PC-9 (cell line): ENCODE data around the gene SOCS2. TPM values are rescaled to one million over a fixed set of nuclear protein-coding genes. Genes with fewer than 3 reads are reported as not detected.

Source experiments
- BruUV-seq: library from RNA; stranded (reverse); fragments of 400-500 nt; replicated peaks from 2 replicates; lab custom pipeline; 2021; lab: Mats Ljungman, UMichigan
- CTCF ChIA-PET: fragments of 300-600 bp; sonication (Branson Sonifier 250); formaldehyde crosslinking; loops from one replicate; lab custom pipeline; 2022; ENCODE audit warnings: antibody characterized with exemption; lab: Charles Lee
- POLR2A ChIA-PET: fragments of 300-600 bp; sonication (Branson Sonifier 250); formaldehyde crosslinking; loops from one replicate; lab custom pipeline; 2022; ENCODE audit warnings: antibody characterized with exemption; ENCODE audit not compliant: unreplicated experiment; lab: Charles Lee
- DNase-seq, 2 experiments: peaks; one replicate each; pipeline versions ENCODE4 v3.0.0 to v3.0.0-alpha.2; 2015 to 2022; ENCODE audit warnings: mixed read lengths in 1 of 2
- H2AFZ ChIP-seq: fragments of 200-600 bp; sonication (generic); 2 replicates; pipeline ENCODE4 v1.8.1; 2017; ENCODE audit warnings: antibody characterized with exemption
- H3F3A ChIP-seq: fragments of 200-600 bp; sonication (generic); 2 replicates; pipeline ENCODE4 v1.8.1; 2017; ENCODE audit warnings: antibody characterized with exemption, mild to moderate bottlenecking, low read depth; ENCODE audit not compliant: insufficient read depth
- H3K27ac ChIP-seq: fragments of 200-600 bp; sonication (generic); 2 replicates; pipeline ENCODE4 v1.6.1; 2016; ENCODE audit warnings: mixed run types
- H3K27me3 ChIP-seq: fragments of 200-600 bp; sonication (generic); 2 replicates; pipeline ENCODE4 v1.6.1; 2016; ENCODE audit warnings: low read depth, mixed run types; ENCODE audit not compliant: insufficient read depth
- H3K36me3 ChIP-seq: fragments of 200-600 bp; sonication (generic); 2 replicates; pipeline ENCODE4 v1.6.1; 2016; ENCODE audit warnings: low read depth, mixed run types
- H3K4me1 ChIP-seq: fragments of 200-600 bp; sonication (generic); replicated peaks from 2 replicates; pipeline ENCODE4 v1.6.1; 2016; ENCODE audit warnings: mixed run types; ENCODE audit not compliant: insufficient read depth
- H3K4me2 ChIP-seq: fragments of 200-600 bp; sonication (generic); 2 replicates; pipeline ENCODE4 v1.6.1; 2017; ENCODE audit warnings: mixed run types
- H3K4me3 ChIP-seq: fragments of 200-600 bp; sonication (generic); 2 replicates; pipeline ENCODE4 v1.6.1; 2016; ENCODE audit warnings: mixed run types
- H3K79me2 ChIP-seq: fragments of 200-600 bp; sonication (generic); 2 replicates; pipeline ENCODE4 v1.6.1; 2017; ENCODE audit warnings: low read depth, mixed run types
- H3K9me2 ChIP-seq: fragments of 200-600 bp; sonication (generic); 2 replicates; pipeline ENCODE4 v1.8.1; 2017; ENCODE audit warnings: mild to moderate bottlenecking; ENCODE audit not compliant: insufficient read depth
- H3K9me3 ChIP-seq: fragments of 200-600 bp; sonication (generic); 2 replicates; pipeline ENCODE4 v1.8.1; 2016; ENCODE audit warnings: low read depth; ENCODE audit not compliant: insufficient read depth
- H4K20me1 ChIP-seq: fragments of 200-600 bp; sonication (generic); 2 replicates; pipeline ENCODE4 v1.8.1; 2017; ENCODE audit not compliant: insufficient read depth
- CTCF ChIP-seq: fragments of 200-600 bp; sonication (generic); conservative IDR thresholded peaks from 2 replicates; pipeline ENCODE4 v1.6.1; 2017; ENCODE audit warnings: mixed run types, antibody characterized with exemption, mild to moderate bottlenecking, moderate library complexity
- EZH2 ChIP-seq: fragments of 200-600 bp; sonication (generic); IDR thresholded peaks from 2 replicates; pipeline ENCODE4 v1.8.0; 2017; ENCODE audit warnings: antibody characterized with exemption, low read depth
- intact Hi-C: fragments of 100-400 bp; cut with micrococcal nuclease; formaldehyde crosslinking; loops from one replicate; pipeline ENCODE4 v1.10.0; 2022; ENCODE audit not compliant: unreplicated experiment
- total RNA-seq: library from RNA; stranded (reverse); gene quantifications from 2 replicates; pipeline ENCODE4 v1.2.3, GENCODE V29; 2021

SOCS2 gene
- total RNA-seq, 1 experiment from 2014 or later: 9.2 TPM

- H3K9me3 ChIP-seq: no peaks in the 10 kb centered on the region
- no peak overlapping the region for H3K27ac ChIP-seq
- H3K4me3 ChIP-seq: no peak overlapping the region
- no peaks in the 10 kb centered on the region for H3K27me3 ChIP-seq
- no peak for TF ChIP-seq EZH2
- no peak for TF ChIP-seq CTCF
- BruUV-seq: no TSS peak
- no peaks in the 10 kb centered on the region for H3F3A ChIP-seq
- no peak overlapping the region for H2AFZ ChIP-seq
- H4K20me1 ChIP-seq: no peaks in the 10 kb centered on the region
- intact Hi-C loops: no loop called here
- no peak overlapping the region for H3K4me2 ChIP-seq
- H3K36me3 ChIP-seq: no peaks in the 10 kb centered on the region
- no peaks in the 10 kb centered on the region for H3K4me1 ChIP-seq
- DNase-seq: no peak
- ChIA-PET CTCF (no interaction called here), POLR2A (no interaction called here)
- no peaks in the 10 kb centered on the region for H3K79me2 ChIP-seq
- no peaks in the 10 kb centered on the region for H3K9me2 ChIP-seq
Measured at GRCh38 chr12:93597608-93598007, 25.1 kb downstream of the SOCS2 start.

GRCh38 chr12:93599192-93599591 is 26.7 kb downstream of the SOCS2 start:
- H3K36me3 ChIP-seq: no peaks in the 10 kb centered on the region
- no TSS peak for BruUV-seq
- H3K27ac ChIP-seq: no peak overlapping the region
- H3K9me2 ChIP-seq: no peaks in the 10 kb centered on the region; the same call in 1 of the 2 replicates
- no peak overlapping the region for H2AFZ ChIP-seq
- H4K20me1 ChIP-seq: no peaks in the 10 kb centered on the region
- H3F3A ChIP-seq: no peaks in the 10 kb centered on the region
- POLR2A ChIA-PET: interaction anchor here (0.7 kb wide), 1 partner anchor 111 kb away, joined by 19 read pairs; no protein-coding TSS in a partner anchor
- H3K4me2 ChIP-seq: no peak overlapping the region
- H3K79me2 ChIP-seq: no peaks in the 10 kb centered on the region
- H3K4me3 ChIP-seq: no peak overlapping the region
- CTCF ChIA-PET: no interaction called here
- DNase-seq: no peak
- intact Hi-C loops: no loop called here
- no peaks in the 10 kb centered on the region for H3K9me3 ChIP-seq
- no peaks in the 10 kb centered on the region for H3K4me1 ChIP-seq
- no peak for TF ChIP-seq CTCF
- no peak for TF ChIP-seq EZH2
- H3K27me3 ChIP-seq: no peaks in the 10 kb centered on the region

- H3F3A ChIP-seq: no peaks in the 10 kb centered on the region
- no peaks in the 10 kb centered on the region for H3K9me3 ChIP-seq
- no peaks in the 10 kb centered on the region for H4K20me1 ChIP-seq
- no peak overlapping the region for H3K4me2 ChIP-seq
- H3K79me2 ChIP-seq: no peaks in the 10 kb centered on the region
- H3K4me3 ChIP-seq: no peak overlapping the region
- no peaks in the 10 kb centered on the region for H3K36me3 ChIP-seq
- H3K27me3 ChIP-seq: no peaks in the 10 kb centered on the region
- H2AFZ ChIP-seq: no peak overlapping the region
- DNase-seq: no peak
- H3K4me1 ChIP-seq: no peaks in the 10 kb centered on the region
- intact Hi-C loops: no loop called here
- H3K27ac ChIP-seq: no peak overlapping the region
- POLR2A ChIA-PET: no interaction called here
- CTCF ChIA-PET: no interaction called here
- H3K9me2 ChIP-seq: no peaks in the 10 kb centered on the region; the same call in 1 of the 2 replicates
- TF ChIP-seq EZH2: no peak
- TF ChIP-seq CTCF: no peak
- BruUV-seq: no TSS peak
Measured at GRCh38 chr12:93601591-93601990, 29.1 kb downstream of the SOCS2 start.
